Measurements from ENCODE around the gene GORAB.

The GORAB gene, protein sequence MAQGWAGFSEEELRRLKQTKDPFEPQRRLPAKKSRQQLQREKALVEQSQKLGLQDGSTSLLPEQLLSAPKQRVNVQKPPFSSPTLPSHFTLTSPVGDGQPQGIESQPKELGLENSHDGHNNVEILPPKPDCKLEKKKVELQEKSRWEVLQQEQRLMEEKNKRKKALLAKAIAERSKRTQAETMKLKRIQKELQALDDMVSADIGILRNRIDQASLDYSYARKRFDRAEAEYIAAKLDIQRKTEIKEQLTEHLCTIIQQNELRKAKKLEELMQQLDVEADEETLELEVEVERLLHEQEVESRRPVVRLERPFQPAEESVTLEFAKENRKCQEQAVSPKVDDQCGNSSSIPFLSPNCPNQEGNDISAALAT

DNA sequence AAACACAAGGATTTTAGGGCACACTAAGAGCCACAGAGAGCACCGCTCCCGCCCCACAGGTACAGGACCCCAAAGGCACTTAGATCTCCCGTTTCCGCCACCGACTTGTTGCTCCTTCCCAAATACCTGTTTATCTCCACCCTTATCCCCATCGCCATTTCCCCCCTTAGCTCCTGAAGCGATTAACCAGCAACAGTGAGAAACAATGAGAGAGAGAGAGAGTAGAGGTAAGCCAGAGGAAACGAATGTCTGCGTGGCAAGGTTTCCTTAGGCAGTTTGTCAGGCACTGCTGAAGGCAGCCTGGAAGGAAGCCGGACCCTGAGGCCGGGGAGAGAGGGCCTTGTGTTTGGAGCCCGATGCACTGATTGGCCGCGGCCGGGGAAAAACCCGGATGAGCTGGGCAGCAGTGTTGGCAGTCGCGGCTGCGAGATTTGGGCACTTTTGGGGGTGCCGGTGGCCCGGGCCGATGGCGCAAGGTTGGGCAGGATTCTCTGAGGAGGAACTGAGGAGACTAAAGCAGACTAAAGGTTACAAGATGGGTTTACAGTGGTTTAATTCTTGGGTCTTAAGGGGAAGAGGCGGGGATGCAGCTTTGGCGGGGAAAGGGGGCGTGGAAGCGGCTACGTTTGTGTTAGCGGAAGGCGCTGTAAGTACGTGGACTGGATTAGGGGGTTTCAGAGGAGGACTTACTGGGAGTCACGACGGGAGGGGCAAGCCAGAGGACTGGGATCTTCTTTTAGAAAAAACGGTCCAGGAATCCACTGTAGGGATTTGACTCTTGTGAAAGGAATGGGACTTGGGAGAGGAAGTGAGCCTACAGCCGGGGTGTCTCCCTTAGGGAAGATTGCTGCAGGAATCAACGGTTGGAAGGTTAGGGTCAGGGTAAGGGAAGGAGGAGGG lies at the start of gene GORAB:
Gene GORAB, plus strand, starts transcription at position 409 of the 900 bp plus-strand sequence. Its CDS starts 58 bp downstream, at position 467.
- DNase-seq = peak; percentile 83

DNA sequence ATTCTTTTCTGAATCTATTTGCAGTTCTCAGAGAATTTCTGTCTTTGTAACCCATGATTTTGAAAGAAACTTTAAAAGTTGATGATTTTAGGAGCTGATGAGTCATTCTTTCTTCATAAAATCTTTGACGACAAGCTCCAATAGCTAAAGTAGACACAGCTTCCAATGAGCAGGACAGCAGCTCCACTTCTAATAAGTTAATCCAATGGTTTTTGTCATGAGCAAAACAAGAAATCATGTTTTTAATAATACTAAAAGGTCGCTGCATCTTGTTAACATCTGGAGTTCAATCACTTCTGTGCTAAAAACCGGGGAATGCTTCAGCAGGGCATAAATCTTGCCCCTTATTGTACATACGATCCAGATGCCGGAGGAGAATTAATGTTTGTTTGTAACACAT lies 48.9 kb upstream of the GORAB start:
- DNase-seq = no peak

DNA sequence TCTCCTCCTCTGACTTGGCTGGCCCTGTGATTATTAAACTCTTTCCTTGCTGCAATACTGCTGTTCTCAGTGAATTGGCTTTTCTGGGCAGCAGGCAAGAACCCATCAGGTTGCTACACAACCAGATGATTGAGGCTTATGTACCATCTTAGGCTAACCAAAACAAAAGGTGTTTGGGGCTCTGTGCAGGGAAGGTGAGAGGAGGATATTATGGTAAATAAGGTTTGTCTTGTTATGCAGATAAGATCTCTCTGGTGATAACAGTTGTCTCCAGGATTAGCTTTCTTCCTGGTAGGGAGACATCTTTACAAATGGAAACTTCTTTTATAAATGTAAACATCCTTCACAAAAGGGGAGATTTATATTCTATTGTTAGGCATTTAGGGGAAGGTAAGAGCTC lies 44.5 kb upstream of the GORAB start:
- DNase-seq = no peak

DNA sequence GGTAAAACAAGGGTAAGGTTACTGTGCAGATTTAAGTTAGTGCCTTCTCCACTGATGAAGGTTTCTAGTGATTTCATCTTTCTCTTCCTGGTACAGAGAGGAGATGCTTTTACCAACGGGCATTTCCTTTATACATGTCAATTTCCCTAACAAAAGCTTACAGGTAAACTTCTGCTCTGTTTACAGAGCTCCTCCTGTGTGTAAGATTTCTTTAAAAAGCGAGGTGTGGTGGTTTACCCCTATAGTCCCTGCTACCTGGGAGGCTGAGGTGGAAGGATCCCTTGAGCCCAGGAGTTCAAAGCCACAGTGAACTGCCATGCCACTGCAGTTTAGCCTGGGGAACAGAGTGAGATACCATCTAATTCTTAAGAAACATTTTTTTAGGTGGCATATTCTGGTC lies 40.7 kb upstream of the GORAB start:
- DNase-seq = no peak

DNA sequence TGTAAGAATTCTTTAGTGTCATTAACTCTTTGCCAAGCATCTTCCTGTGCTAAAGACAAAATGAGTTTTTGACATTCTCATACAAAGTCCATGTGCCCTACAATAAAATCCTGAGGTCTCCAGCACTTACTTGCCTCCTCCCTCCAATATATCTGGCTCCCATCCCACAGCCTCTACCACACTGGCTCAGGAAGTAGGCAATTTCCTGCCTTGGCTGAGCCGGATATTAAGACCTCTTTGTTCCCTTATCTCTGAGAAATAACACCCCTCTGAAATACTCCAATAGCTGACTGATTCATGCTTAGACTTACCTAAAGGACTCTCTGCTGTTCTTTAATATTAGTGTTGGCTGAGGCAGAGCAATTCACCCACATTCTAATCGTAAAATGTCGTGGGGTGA lies 37.6 kb upstream of the GORAB start:
- no peak for DNase-seq

DNA sequence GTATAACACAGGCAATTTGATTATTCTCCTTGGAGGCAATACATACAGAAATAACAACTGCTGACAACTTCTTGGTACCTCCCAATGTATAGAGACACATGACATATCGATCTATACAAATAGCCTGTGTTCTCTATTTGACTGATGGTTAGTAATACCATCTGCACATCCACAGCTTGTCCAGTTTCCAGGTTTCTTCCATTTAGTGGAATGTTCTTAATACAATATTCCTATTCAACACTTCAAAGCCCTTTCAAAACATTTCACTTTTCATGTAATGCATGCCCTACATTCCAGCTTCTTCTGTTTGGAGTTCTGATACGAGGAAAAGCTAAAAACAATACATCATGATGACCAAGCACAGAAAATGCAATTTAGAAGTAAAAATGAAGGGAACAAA lies 37.0 kb upstream of the GORAB start:
- no peak for DNase-seq

DNA sequence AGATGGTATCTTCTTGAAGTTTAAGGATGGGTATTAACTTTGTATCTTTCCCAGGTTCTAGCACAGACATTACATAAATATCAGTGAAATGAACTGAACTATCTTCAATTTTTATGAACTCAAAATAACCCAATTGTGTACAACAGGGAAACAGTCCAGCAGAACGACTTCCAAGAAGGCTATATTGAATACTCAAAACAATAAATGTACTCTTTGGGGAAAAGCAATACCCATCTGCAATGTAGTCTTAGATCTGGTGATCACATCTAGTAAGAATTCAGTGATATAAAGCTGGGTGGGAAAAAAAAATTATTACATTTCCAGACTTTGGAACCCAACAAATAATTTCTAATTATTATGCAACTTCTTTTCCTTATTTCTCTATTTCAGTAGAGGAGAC lies 33.1 kb upstream of the GORAB start:
- DNase-seq = no peak

DNA sequence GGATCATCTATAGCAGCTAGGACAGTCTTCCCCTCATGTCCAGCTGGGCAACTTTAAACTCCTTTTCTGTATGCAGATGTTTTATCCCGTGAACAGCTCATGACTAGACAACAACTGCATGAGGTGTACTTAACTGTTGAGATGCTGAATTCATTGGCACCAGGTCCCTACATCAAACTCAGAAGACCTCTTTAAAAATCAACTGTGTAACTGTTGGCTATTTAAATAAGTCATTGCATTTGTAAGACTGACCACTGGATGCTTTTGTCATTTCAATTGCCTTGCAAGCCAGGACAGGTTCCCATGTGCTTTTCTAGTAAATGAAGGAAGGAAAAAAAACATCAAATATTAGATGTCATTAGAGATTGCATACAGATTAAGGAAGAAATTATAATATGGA lies 28.3 kb upstream of the GORAB start:
- no peak for DNase-seq

DNA sequence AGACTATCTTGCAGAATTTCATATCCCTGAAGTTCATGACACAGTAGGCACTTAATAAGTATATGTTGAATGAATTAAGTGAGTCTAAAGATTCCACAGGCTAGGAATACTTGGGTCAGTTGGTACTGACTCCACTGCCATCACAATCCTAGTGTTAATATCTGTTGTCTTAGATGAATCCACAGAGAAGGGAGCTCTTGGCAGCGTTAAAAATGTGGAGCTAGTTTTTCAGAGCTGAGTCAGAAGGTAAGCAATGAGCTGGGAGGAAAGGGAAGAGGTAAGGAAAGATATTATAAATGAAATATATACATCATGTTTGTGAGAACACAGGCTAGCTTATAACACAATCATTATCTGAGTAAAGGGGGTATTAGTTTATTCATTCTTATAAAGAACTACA lies 21.8 kb upstream of the GORAB start:
- no peak for DNase-seq

DNA sequence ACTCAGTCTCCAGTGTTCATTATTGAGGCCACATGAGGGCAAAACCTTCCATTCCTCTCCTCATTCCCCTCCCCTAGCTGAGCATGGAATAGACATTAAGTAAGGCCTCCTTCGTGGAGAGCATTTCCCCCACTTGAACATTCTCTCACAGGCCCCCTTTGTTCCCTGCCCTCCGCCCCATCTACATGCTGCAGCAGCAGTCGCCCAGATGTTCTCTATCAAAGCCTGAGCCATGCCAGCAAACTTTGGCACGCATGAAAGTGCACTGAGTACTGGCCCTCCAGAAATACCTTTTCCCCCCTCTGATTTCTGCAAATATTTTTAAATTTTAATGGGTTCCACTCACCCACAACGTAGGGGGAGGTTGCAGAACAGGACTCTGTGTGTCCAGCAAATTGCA lies 20.9 kb upstream of the GORAB start:
- no peak for DNase-seq

DNA sequence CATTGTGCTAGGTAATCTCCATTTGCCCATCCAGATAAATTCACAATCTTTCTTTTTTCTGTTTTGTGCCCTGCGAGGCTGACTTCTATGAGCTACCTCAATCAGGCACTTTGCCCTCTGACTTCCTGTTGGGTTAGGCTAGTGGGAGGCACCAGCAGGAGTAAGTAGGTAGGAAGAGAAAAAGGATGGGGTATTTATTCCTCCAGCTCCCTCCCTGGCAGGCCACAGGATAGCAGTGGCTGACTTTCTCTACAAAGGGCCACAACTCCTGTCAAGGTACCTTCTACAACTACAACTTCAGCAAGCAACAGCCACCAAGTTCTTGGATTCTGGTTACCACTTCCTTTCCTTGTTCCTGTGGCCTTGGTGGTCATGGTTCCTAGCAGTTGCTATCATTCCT lies 18.8 kb upstream of the GORAB start:
- DNase-seq = no peak

DNA sequence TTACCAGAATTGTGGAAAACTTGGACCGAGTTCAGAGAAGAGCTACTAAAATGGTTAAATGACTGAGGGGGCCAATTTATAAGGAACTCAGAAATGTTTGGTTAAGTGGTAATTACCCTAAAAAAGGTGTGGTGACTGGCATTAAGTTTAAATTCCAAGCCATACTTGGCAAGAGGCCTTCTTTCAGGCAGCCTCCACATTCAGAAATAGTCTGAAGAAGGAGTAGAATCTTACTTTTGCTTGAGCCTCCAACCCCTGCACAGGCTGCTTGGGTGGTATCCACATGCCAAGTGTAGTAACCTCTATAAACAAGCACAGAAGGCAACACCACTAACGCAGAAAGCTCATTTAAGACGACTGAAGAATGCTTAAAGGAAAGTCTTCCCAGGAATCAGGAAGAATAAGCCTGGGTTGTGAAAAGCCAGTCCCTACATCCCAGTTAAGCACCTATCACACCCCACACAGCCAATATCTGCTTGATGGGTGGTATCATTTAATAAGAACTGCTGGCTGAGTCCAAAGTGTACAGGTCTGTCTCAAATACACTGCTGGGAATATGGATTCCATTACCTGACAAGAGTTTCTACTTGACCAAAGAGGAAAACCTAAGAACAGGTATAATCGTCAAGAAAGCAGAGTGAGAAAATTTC lies 13.7 kb upstream of the GORAB start:
- DNase-seq = no peak

DNA sequence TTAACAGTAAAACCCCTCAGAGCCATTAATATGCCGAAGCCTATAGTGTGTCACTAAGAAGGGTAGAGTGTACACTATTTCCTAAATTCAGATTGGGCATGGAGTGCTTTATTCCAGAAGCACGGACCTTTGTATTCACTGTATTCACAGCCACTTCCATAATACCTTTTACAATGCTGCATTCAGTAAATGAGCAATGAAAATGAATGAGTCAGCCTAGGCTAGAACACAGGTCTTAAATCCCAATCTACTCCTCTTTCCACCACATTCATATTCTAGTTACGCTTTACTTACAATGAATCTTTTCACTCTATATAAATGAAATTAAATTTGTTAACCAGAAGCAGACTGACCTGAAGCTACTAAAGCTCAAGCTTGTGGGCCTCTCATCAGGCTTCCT lies 13.0 kb upstream of the GORAB start:
- no peak for DNase-seq

DNA sequence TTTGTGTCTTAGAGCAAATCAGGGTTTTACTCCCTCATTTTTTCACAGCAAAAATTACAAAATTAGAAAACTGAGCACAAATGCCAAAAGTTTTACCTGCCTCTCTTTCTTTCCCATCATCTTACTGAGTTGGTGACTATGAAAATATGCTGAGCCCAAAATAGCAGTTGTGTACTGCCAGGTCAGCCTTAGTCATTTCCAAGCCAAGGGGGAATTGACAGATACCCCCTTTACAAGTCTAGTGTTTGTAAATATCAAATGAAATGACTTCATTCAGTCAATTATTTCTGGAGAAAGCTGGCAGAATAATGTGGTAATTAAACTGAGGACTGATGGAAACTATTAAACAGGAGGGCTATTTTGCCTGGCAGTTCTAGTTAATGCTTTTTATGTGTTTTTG lies 11.4 kb upstream of the GORAB start:
- DNase-seq = no peak

DNA sequence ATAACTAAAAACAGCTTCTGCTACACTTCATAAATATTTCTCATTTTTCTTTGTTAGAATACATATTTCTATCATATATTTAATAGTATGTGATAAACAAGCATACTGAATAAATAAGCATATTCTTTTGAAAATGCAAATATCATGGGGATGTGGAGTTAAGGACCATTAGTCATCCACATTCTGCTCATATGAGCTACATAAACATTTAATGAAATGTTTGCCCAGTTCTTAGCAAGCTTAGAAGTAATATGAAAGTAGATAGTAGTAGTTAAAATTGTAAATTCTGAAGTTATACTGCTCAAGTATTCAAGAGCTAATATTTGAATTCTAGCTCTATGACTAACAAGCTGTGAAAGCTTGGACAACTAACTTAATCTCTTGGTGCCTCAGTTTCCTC lies 10.1 kb upstream of the GORAB start:
- no peak for DNase-seq

DNA sequence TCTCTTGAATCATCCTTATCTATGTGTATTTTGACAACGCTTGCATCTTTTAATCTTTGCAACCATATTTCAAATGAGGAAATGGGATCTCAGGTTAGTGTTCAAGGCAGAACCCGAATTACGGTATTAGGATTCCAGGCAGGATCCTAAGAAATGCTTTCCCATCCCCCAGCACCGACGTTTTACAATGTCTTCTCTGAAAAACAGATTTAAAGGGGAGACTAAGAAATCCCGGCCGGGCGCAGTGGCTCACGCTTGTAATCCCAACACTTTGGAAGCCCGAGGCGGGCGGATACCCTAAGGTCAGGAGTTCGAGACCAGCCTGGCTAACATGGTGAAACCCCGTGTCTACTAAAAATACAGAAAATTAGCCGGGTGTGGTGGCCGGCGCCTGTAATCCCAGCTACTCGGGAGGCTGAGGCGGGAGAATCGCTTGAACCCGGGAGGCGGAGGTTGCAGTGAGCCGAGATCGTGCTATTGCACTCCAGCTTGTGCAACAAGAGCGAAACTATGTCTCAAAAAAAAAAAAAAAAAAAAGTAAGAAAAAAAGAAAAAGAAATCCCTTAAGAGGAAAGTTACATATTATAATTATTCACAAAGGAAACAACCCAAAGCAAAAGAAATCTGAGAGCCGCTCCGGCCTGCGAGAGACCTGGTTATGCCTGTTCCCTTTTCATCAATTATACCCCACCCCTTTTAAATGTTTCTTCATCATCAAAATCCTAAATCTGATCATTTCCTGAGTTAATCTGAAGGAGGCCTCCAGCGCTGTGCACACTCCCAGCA lies 801 bp upstream of the GORAB start:
- no peak for DNase-seq

DNA sequence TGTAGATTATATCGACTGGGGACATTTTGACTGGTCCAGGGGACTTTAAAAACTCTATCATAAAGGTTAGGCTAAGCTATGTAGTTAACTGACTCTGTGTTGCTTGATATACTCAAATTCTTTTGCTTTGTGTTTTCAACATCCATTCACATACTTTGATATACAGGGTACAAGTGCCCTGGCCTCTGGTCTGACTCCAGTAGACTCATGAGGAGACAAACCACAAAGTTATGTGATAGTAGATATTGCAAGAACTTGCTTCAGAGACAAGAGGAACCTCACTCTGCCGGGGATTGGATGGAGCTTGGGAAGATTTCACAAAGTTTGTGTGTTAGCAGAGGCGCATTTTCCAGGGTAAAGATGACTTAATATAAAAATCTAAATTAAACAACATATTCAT lies 1.3 kb downstream of the GORAB start:
- DNase-seq = no peak

DNA sequence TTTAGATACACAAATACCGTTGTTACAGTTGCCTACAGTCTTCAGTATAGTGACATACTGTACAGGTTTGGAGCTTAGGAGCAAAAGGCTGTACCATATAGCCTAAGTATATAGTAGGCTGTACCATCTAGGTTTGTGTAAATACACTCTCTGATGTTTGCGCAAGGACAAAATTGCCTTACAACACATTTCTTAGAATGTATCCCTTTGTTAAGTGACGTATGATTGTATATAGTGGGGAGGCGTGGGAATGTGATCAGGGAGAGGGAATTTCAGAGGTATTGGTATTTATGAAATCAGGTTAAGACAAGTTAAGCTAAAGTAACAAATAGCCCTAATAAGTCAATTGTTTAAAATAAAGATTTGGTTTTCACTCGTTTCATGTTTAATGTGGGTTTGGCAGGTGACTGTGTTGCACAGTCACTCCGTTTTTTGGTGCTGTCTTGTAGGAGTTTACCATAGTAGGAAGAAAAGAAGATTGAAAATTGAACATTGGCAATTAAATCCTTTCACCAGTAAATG lies 2.7 kb downstream of the GORAB start:
- DNase-seq = no peak

DNA sequence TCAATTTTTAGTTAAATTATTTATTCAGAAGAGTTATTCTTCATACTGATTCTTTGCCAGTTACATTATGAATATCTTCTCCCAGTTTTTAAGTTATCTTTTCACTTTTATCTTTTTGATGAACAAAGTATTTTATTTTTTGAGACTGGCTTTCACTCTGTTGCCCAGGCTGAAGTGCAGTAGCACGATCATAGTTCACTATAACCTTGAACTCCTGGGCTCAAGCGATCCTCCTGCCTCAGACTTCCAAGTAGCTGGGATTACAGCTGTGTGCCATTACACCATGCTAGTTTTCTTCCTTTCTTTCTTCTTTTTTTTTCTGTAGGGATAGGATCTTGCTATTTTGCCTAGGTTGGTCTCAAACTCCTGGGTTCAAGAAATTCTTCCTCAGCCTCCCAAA lies 3.5 kb downstream of the GORAB start:
- no peak for DNase-seq

DNA sequence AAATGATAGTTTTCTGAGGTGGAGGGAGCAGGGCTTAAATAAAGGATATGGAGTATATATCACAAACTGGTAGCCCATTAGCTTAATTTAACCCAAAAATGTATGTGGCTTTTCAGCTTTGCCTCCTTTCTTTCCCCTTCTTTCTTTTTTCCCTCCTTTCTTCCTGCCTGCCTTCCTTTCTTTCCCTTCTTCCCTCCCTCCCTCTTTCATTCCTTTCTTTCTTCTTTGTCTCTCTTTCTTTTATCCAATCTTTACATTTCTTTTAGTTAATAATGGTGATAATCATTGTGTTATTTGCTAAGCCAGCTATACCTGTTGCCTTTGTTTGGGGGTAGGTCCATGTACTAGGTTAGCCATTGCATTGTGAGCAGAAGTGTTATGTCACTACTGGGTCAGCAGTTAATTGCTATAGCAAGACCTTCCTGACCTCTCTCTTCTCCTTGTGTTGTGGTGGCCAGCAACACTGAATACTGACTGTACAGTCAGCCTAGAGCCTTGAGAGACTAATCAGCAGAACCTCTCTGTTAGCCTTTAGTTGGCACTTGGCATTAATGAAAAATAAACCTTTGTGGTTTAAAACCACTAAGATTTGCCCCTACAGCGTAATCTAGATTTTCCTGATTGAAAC lies 5.1 kb downstream of the GORAB start:
- no peak for DNase-seq

DNA sequence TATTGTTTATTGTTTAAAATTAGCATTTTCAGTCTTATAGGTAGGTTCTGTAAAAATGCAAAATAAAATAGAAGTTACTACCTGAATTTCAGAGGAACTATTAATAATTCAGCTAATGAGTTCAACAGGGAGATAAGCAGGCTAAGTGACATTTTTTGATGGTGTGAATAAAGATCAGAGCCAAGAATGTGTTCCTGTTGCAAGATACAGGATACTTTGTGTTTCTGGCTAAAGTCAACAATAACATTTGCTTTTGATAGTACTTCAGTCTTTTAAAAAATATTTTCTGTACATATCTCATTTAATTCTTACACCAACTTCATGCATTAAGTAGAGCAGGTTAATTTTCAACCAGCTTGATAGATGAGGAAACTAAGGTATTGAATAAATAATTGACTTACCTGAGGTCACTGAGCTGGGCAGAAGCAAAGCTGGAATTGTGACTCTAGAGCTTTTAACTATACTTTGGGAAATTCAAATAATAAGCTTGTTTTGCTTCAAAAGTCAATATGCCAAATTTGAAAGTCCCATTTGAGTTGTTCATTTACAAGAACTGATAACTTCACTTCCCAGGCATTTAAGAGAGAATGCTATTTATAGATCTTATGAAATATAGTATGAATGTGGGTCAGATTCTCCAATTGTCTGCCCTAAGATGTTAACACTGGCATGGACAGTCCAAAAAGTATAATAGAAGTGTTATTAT lies 6.0 kb downstream of the GORAB start:
- DNase-seq = no peak

DNA sequence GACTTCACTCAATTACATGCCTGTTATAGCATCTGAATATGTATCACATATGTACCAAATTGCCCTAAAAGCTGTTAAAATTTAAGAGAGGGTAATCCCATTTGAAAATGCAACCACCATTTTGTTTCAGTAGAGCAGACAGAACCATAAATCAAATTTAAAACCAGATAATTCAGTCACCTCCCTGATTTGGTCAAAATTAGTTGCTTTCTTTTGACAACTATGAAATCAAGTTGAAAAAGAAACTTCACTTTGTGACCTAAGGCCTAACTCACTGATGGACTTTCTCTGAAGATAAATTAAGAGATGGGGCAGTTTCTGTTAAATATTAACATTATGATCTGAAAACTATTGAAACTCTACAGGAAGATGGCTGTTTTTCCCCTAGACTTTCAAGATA lies 6.7 kb downstream of the GORAB start:
- no peak for DNase-seq

Data from SHP77 treated with DMSO at 0.1 percent for 48 hours (cell line).